Ramos (cell line): ENCODE measurements around the gene CIAO2A.

Experiments
- in situ Hi-C: fragments of 300-500 bp; cut with MboI; formaldehyde crosslinking; loops from one replicate; pipeline ENCODE4 v1.14.3; 2022; ENCODE audit warnings: low sequenced_read_pairs; ENCODE audit not compliant: unreplicated experiment

Gene CIAO2A

DNA sequence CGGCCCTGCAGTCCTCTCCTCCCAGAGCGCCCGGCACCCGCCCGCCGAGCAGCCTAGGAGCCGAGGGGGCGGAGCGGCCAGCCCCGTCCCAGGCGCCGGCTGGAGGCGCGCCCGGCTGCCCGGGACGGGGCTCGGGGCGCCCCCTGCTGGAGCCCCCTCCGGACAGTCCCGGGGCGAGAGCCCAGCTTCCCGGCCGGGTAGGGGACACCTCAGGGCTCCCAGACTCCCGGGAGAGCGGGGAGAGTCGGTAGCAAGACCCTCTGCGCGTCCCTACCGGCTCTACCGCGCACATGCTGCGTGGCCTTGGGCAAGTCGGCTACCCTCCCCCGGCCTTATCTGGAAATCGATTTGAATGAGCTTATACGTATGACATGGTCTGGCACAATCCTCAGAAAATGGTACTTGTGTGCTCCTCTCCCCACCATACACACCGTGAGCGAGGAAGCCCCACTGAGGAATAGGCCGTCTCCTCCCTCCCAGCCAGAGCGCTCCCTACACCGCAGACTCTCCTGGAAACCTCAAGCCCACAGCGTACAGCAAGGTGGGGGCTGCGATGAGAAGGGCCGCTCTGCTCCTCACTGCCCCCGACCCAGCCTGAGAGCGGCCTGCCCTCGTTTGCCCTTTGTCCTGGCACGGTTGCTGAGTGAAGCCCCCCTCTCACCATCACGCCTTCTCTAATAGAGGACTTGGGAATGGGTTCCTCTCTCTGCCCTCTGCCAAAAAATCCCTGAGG is 47.1 kb downstream of the CIAO2A start, which contains the start of gene DAPK2:
TSS of gene DAPK2 (minus strand) at position 65 of the 733 bp plus-strand sequence. CDS start 6,224 bp downstream, outside the sequence.
- in situ Hi-C loops: no loop called here

DNA sequence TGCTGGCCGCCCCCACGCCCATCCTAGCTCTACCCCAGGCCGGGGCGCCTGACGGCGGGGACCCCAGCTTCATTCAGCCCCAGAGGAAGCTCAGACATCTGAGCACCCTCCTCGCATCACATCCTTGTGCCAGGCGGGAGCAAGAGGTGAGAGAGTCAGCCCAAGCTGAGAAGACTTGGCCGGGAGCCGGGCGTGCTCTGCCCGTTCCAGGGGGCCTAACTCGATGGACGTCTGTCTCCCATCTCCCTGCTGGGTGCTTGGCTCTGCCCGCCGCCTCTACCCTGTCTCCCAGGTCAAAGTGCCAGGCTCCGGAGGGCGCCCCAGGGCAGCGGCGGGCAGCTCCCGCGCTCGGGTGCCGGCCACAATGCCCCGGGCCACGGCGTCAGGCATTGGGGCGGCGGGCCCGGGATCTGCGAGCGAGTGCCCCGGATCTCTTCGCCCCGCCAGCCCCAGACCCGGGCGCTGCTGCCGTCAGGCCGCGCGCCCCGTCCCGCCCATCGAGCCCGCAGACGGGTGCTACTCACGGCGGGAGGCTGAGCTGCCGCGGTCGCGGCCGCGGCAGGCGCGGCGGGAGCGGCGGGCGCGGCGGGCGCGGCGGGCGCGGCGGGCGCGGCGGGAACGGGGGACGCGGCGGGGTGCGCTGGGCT is 47.7 kb downstream of the CIAO2A start:
- in situ Hi-C loops: no loop called here

DNA sequence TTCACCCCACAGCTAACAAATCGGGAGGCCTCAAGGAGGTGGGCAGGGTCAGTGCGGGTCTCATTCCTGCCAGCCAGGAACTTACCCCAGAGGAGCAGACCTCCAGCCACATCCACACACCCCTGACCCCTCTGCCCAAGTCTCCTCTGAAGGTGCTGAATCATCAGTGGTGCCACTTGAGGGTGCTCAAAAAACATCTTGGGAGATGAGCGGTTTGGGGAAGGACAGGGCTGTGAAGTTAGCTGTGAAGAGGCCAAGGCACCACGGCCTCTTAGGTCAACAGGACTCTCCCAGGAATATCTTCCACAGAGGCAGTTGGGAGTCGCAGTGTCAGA is 48.6 kb downstream of the CIAO2A start:
- in situ Hi-C loops: no loop called here

DNA sequence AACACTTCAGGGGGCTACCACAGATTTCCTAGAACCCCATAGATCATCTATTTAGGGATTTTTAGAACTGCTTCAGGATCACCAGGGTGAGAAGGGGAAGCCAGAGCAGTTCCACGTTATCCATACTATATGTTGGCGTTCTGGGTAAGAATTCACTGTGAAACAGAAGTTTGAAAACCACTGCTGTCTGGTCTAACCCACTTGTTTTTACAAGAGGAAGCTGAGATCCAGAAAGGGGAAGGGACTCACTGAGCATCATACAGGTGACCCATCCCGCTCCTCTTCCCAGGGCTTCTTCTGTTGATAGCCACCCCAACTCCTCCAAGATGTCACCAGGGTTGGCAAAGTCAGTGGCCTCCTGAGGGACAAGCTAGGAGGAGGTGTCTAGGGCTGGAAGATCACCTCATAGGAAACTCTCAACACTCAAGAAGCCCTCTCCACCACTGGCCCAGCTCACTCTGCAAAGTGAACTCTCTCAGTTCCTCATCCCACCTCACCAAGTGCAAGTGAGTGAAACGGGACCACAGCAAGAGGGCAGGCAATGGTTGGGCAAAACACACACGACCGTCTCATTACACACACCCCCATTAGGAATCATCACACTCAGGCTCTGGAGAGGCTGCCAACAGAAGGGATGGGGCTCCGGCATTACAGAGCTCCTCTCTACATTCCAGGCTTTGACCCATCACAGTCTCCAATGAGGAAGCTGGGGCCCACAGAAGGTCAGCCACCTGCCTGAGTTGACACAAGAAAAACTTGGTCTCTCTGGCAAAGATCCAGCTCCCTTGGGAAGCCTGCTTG is 49.1 kb downstream of the CIAO2A start:
- in situ Hi-C loops: no loop called here

DNA sequence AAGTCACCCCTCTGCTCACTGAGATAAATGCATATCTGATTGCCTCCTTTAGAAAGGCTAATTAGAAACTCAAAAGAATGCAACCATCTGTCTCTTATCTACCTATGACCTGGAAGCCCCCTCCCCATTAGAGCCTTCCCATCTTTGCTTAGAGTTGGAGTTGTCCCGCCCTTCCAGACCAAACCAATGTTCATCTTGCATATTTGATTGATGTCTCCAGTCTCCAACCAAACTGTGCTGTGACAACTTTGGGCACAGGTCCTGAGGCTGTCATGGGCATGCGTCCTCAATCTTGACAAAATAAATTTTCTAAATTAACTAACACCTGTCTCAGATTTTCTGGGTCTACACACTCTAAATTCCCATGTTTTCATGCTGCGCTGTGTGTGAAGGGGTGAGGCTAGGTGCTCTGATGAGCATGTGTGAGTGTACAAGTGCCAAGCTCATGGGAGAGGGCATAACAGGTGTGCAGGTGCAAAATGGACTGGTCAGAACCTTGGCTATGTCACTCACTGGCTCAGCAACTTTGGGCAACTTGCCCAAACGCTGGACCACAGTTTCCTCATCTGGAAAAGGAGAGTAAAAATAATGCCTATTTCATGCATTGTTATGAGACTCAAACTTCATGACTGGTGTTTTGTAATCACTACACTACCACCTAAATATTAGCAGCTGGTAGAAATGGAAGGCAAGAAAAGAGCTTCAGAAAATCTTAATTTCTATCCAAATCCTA is 54.6 kb downstream of the CIAO2A start:
- in situ Hi-C loops: no loop called here

DNA sequence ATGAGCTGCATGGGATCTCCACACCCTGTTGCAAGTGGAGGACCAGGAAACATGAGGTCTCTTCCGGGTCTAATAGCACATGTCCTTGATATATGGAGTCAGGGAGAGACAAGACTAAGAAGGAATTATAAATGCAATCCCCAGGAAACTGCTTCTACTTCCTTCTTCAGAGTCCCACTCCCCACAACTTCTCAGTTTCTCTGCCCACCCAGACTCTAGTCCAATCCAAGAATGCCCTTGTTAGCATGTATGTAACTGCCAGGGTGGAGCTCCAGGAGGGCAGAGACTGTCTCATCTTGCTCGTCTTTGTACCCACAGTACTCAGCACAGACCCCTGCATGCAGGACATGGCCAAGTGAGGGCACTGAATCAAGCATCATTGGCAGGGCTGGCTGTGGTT is 55.7 kb downstream of the CIAO2A start:
- in situ Hi-C loops: no loop called here

DNA sequence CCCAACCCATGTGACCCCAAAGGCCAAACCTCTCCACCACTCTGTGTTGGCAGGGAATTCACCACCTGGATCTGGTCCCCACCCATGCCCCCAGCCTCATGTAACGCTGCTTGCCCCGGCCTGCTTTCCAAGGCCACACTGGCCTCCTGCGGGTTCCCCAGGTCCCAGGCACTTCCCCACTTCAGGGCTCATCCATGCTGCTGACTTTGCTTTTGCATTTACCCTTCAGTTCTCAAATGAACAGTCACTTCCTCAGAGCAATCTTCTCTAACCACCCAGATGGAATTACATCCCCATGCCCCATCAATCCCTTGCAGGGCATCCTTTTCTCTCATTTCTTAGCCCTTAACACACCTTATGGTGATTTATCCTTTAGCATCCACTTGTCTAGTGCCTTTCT is 56.5 kb downstream of the CIAO2A start:
- in situ Hi-C loops: no loop called here

DNA sequence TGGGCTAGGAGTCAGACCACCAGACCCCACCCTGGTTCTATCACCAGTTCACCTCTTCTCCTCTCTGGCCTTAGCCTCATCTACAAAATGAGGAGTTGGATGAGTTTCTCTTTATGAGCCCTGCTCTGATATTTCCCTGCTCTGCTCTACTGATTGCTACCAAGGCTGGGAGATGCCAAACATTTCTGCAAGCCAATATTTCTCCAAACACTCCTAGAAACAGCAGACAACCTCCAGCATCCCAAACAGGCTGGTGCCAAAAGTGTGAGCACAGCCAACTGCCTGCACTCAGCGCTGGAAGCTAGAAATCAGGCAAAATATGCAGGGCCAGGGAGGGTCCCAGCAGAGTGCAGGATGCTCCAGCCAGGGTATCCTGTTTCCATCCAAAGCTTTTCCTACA is 58.1 kb downstream of the CIAO2A start:
- in situ Hi-C loops: no loop called here

DNA sequence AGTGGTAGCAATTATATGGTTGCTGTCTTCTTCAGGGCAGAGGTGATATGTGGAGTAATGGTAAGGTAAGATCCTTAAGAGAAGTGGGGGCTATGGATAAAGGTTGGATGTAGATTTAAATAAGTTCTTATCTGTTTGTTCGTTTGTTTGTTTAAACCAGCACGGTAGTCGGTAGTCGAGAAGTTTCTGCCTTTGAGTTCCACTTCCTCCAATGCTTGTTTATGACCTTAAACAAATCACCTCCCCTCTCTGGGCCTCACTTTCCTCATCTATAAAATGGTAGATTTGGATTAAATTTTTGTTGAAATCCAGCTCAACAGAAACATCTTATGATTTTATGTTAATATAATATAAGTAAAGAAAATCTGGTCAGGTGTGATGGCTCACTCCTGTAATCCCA is 59.1 kb downstream of the CIAO2A start:
- in situ Hi-C loops: no loop called here

DNA sequence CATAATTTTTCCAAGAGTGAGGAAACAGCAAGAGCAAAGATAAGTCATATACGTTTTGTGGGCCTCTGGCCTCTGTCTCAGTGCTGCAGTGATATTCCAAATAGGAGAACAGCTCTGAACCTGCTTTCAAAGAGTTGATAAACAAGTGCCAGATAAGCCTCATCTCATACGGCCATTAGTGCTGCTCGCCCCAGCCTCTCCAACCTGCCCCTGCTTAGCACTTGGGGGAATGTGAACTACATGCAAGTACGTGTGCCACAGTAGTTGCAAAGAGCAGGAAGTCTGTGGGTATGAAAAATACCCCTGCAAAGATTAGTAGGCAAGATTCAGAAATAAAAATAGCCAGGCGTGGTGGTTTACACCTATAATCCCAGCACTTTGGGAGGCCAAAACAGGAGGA is 61.3 kb downstream of the CIAO2A start:
- in situ Hi-C loops: no loop called here

DNA sequence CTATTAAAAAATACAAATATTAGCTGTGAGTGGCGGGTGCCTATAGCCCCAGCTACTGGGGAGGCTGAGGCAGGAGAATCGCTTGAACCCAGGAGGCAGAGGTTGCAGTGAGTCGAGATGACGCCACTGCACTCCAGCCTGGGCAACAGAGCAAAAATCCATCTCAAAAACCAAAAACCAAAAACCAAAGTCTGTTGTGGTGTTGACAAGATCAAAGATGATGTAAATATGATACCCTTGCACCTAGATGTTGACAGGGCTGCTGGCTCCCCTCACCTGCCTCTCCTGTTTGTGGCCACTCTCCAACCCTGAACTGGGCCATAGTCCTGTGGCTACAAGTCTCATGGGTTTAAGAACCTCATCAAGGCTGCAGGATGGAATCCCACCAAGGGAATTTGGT is 63.5 kb downstream of the CIAO2A start:
- in situ Hi-C loops: no loop called here

DNA sequence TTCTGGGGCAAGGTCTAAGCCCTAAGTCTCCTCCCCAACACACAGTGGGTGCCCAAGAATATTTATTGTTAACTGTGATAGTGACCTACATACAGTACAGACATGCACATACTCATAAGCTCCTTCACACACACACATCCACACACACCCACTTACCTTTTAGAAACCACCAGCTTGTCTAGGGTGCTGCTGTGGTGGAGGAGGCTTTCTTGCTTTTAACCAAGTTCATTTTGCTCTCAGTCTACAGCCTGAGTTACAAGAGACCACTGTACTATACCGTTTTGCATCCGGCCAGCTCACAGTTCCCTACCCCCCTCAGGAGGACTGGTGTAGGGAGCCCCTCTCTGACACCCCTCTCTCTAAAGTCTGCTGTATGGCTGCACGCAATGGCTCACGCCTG is 64.0 kb downstream of the CIAO2A start:
- in situ Hi-C loops: no loop called here

DNA sequence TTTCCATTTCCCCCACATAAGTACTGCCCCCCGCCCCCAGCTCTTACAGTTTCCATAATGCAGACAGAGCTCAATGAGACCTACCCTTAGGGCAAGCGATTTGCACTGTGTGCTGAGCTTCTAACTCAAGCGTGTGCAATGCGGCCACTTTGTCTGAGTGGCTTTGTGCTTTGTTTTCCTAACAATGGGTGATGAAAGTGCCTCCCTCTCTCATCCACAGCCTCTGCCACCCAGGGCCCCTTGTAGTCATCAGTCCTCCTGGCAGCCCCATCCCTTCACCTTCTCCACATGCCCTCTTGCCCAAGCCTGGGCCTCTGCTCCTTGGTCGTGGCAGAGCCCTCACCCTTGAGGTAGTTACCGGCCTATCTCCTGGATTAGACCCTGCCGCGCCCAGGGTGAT is 64.5 kb downstream of the CIAO2A start:
- in situ Hi-C loops: no loop called here

DNA sequence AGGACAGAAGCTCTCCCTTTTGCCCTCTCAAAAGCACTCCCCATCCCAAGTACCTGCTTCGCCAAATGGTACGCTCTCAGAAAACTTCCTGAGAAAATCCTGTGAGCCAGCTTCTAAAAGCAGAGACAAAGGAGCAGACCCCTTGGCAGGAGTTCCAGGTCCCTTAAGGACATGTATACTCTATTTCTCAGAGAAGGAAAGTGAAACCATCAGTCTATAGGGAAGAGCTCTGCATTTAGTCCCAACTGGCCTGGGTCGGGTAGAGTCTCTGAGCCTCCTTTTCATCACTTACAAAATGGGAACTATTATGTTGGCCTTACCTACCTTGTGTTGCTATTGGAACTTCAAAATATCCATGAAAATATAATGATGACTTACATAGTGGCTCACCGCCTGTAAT is 67.0 kb downstream of the CIAO2A start:
- in situ Hi-C loops: no loop called here

DNA sequence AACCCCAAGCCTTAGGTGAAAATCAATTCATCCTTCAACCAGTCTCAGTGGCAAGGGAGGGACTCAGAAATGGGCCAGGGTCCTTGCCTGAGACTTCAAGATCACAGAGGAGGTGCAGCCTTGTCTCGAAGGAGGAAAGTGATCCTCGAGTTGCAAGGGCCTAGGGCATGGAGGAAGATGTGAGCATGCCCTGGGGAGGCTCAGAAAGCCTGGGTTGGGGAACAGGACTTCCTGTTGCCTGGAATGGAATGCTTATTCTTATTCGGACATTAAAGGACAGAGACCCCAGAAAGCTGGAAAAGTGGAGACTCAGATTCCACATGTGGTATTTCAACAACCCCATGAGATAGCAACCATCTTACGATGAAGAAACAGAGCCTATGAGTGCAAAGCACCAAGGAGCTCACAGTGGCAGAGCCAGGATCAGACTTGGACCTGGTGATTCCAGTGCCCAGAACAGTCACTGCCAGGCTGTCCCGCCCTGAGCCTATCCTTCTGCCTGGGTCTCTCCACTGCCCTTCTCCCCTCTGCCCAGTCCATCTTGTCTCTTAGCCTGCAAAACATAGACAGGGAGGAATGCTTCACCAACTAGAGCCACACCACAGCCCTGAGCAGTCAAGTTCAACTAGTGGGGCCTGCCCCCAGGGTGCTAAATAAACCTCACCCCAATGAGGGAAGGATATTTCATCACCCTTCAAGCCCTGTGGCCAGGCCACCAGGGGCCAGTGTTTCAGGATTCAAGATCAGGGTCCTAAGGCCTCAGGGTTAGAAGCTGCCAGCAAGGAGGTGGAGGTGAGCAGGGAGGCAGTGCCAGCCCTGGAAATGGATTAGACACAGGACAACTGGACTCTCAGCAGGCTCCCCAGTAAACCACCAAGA is 69.2 kb downstream of the CIAO2A start:
- in situ Hi-C loops: no loop called here

DNA sequence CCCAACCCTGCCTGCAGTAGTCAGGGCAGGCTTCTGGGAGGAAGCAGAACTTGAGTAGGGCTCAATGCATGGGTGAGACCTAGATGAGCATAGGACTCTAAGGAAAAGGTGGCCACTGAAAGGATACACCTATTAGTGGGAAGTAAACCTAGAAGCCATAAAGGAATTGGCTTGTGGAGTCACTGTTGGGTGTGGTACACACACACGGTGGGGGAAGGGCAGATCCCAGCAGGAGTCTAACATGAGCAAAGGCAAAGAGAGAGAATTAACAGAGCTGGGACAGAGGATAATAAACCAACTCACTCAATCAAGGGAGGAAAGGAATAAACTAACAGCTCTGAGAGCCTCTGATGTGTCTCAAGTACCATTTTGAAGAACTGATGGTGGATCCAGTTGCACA is 70.4 kb downstream of the CIAO2A start:
- in situ Hi-C loops: no loop called here

DNA sequence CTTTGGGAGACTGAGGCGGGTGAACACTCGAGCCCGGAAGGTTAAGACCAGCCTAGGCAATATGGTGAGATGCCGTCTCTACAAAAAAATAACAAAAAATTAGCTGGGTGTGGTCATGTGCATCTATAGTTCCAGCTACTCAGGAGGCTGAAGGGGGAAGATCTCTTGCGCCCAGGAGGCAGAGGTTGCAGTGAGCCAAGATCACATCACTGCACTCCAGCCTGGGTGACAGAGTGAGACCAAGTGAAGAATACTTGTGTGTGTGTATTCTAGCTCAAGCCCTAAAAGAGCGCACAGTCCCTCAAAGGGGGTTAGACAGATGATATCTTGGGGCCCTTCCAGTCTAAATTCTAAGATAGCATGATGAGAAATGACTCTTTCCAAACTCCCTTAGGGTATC is 71.1 kb downstream of the CIAO2A start:
- in situ Hi-C loops: no loop called here
